ENCODE results near the gene SEMA7A. TPM values are rescaled to one million over a fixed set of nuclear protein-coding genes. Genes with fewer than 3 reads are reported as not detected.

SEMA7A gene
- total RNA-seq, 1 experiment from 2014 or later, result 74.8 TPM

GRCh38 chr15:74442604-74443003 is 8.8 kb upstream of the SEMA7A start:
- BruUV-seq (replicated peaks), result no TSS peak
- Mint-ChIP-seq H3K4me3 (ENCODE audit: low read depth, unreplicated experiment) (no peak overlapping the region), H3K4me1 (ENCODE audit: low read depth, unreplicated experiment) (peaks cover 8% of the 10 kb centered on the region), H3K36me3 (ENCODE audit: insufficient read depth, unreplicated experiment) (peaks cover 3% of the 10 kb centered on the region), H3K9me3 (ENCODE audit: low read depth, unreplicated experiment) (no peaks in the 10 kb centered on the region), H3K27me3 (ENCODE audit: unreplicated experiment) (no peaks in the 10 kb centered on the region), H3K27ac (ENCODE audit: unreplicated experiment) (no peak overlapping the region)
- DNase-seq, result no peak
- intact Hi-C loops (cut with micrococcal nuclease; ENCODE audit: unreplicated experiment), result no loop called here
- no peak for TF ChIP-seq CTCF (IDR thresholded peaks at IDR 0.05; ENCODE audit: unreplicated experiment)
- CTCF ChIA-PET, result interaction anchor here (1.0 to 1.7 kb wide), 4 partner anchors 47 to 68 kb away, joined by 3 to 5 read pairs (median 4); no protein-coding TSS in a partner anchor

GRCh38 chr15:74442063-74442462 is 8.3 kb upstream of the SEMA7A start:
- no peaks in the 10 kb centered on the region for H3K9me3 Mint-ChIP-seq (ENCODE audit: low read depth, unreplicated experiment)
- CTCF ChIA-PET, result interaction anchor here (0.6 to 1.7 kb wide), 4 partner anchors 47 to 147 kb away, joined by 3 to 4 read pairs (median 4); no protein-coding TSS in a partner anchor
- H3K4me1 Mint-ChIP-seq (ENCODE audit: low read depth, unreplicated experiment), result peaks cover 8% of the 10 kb centered on the region
- H3K36me3 Mint-ChIP-seq (ENCODE audit: insufficient read depth, unreplicated experiment), result peaks cover 3% of the 10 kb centered on the region
- BruUV-seq (replicated peaks), result no TSS peak
- H3K27ac Mint-ChIP-seq (ENCODE audit: unreplicated experiment), result no peak overlapping the region
- intact Hi-C loops (cut with micrococcal nuclease; ENCODE audit: unreplicated experiment), result no loop called here
- no peaks in the 10 kb centered on the region for H3K27me3 Mint-ChIP-seq (ENCODE audit: unreplicated experiment)
- no peak overlapping the region for H3K4me3 Mint-ChIP-seq (ENCODE audit: low read depth, unreplicated experiment)
- no peak for TF ChIP-seq CTCF (IDR thresholded peaks at IDR 0.05; ENCODE audit: unreplicated experiment)
- no peak for DNase-seq

GRCh38 chr15:74441248-74441941 is 7.6 kb upstream of the SEMA7A start:
- H3K4me3 Mint-ChIP-seq (ENCODE audit: low read depth, unreplicated experiment), result no peak overlapping the region
- TF ChIP-seq CTCF (IDR thresholded peaks at IDR 0.05; ENCODE audit: unreplicated experiment), result no peak
- H3K27ac Mint-ChIP-seq (ENCODE audit: unreplicated experiment), result no peak overlapping the region
- H3K4me1 Mint-ChIP-seq (ENCODE audit: low read depth, unreplicated experiment), result peaks cover 8% of the 10 kb centered on the region
- H3K9me3 Mint-ChIP-seq (ENCODE audit: low read depth, unreplicated experiment), result no peaks in the 10 kb centered on the region
- H3K27me3 Mint-ChIP-seq (ENCODE audit: unreplicated experiment), result no peaks in the 10 kb centered on the region
- intact Hi-C loops (cut with micrococcal nuclease; ENCODE audit: unreplicated experiment), result no loop called here
- no peak for DNase-seq
- BruUV-seq (replicated peaks), result no TSS peak
- peaks cover 3% of the 10 kb centered on the region for H3K36me3 Mint-ChIP-seq (ENCODE audit: insufficient read depth, unreplicated experiment)
- CTCF ChIA-PET, result interaction anchor here (0.6 to 3.4 kb wide), 3 partner anchors 59 to 148 kb away, joined by 3 to 23 read pairs (median 4); no protein-coding TSS in a partner anchor

GRCh38 chr15:74438721-74439316 is 5.1 kb upstream of the SEMA7A start:
- peak; percentile 87 for DNase-seq
- peak overlapping the region; percentile 58 for H3K27ac Mint-ChIP-seq (ENCODE audit: unreplicated experiment)
- no peaks in the 10 kb centered on the region for H3K27me3 Mint-ChIP-seq (ENCODE audit: unreplicated experiment)
- peaks cover 11% of the 10 kb centered on the region for H3K36me3 Mint-ChIP-seq (ENCODE audit: insufficient read depth, unreplicated experiment)
- peak; percentile 91 for TF ChIP-seq CTCF (IDR thresholded peaks at IDR 0.05; ENCODE audit: unreplicated experiment)
- CTCF ChIA-PET, result interaction anchor here (1.5 to 3.4 kb wide), 3 partner anchors 54 to 64 kb away, joined by 4 to 23 read pairs (median 7); no protein-coding TSS in a partner anchor
- no peaks in the 10 kb centered on the region for H3K9me3 Mint-ChIP-seq (ENCODE audit: low read depth, unreplicated experiment)
- intact Hi-C loops (cut with micrococcal nuclease; ENCODE audit: unreplicated experiment), result loop anchor here (1.0 to 2.0 kb wide), 3 partner anchors 42 to 64 kb away; no protein-coding TSS in a partner anchor
- H3K4me3 Mint-ChIP-seq (ENCODE audit: low read depth, unreplicated experiment), result no peak overlapping the region
- peaks cover 16% of the 10 kb centered on the region for H3K4me1 Mint-ChIP-seq (ENCODE audit: low read depth, unreplicated experiment)
- no TSS peak for BruUV-seq (replicated peaks)
